ENCODE measurements around the gene BPIFB4.

DNA sequence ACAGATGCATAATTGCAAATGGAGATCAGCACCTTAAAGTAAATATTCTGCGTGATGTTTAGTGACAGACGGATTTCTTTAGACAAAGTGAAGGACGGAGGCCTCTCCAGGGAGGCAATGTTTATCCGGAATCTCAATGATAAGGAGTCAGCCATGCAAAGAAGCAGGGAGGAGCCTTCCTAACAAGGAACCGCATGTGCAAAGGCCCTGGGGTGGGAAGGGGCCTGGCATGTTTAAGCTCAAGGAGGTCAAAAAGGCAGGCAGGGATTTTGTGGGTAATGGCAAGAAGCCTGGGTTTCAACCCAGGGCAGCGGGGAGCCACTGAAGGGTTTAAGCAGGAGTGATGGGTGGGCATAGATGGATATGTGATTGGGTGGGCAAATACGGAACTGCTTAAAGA lies 25.1 kb upstream of the BPIFB4 start:
- TF ChIP-seq CTCF (IDR thresholded peaks at IDR 0.05 in 8 of 11, conservative IDR thresholded peaks at IDR 0.05 in 3 of 11) (no peak), POLR2A (IDR thresholded peaks at IDR 0.05) (no peak)
